KMS-11 (cell line): Measurements from ENCODE around the gene CRYGD.
"Not testable (repeated sequence)": the region's sequence is repeated elsewhere in the genome, so short reads cannot be mapped to it uniquely, and the experiment has no call there.

Source experiments
- H2AFZ ChIP-seq: fragments of 200-600 bp; sonication (generic); 2 replicates; pipeline ENCODE4 v1.6.1; 2016; ENCODE audit warnings: antibody characterized with exemption, mixed run types, low read depth
- H3K27ac ChIP-seq: fragments of 200-600 bp; sonication (generic); 2 replicates; pipeline ENCODE4 v1.6.1; 2016; ENCODE audit warnings: mild to moderate bottlenecking, mixed run types
- H3K27me3 ChIP-seq: fragments of 200-600 bp; sonication (generic); 2 replicates; pipeline ENCODE4 v1.6.1; 2017; ENCODE audit warnings: mild to moderate bottlenecking, low read depth, mixed run types, moderate library complexity; ENCODE audit not compliant: insufficient read depth
- H3K36me3 ChIP-seq: fragments of 200-600 bp; sonication (generic); 2 replicates; pipeline ENCODE4 v1.6.1; 2017; ENCODE audit warnings: mild to moderate bottlenecking, mixed run types; ENCODE audit not compliant: insufficient read depth
- H3K4me1 ChIP-seq: fragments of 200-600 bp; sonication (generic); 2 replicates; pipeline ENCODE4 v1.6.1; 2016; ENCODE audit warnings: mild to moderate bottlenecking, low read depth, mixed run types; ENCODE audit not compliant: poor library complexity, severe bottlenecking
- H3K4me2 ChIP-seq: fragments of 200-600 bp; sonication (generic); 2 replicates; pipeline ENCODE4 v1.7.0; 2016; ENCODE audit warnings: mild to moderate bottlenecking, mixed run types
- H3K4me3 ChIP-seq: fragments of 200-600 bp; sonication (generic); IDR thresholded peaks from 2 replicates; pipeline ENCODE4 v1.6.1; 2017; ENCODE audit warnings: low read depth, low read length, mixed read lengths; ENCODE audit not compliant: insufficient read depth
- H3K79me2 ChIP-seq: fragments of 200-600 bp; sonication (generic); 2 replicates; pipeline ENCODE4 v1.6.1; 2016; ENCODE audit warnings: low read depth, mixed run types; ENCODE audit not compliant: insufficient read depth
- H3K9ac ChIP-seq: fragments of 200-600 bp; sonication (generic); 2 replicates; pipeline ENCODE4 v1.6.1; 2016; ENCODE audit warnings: mild to moderate bottlenecking, mixed run types
- H4K20me1 ChIP-seq: fragments of 200-600 bp; sonication (generic); 2 replicates; pipeline ENCODE4 v1.6.1; 2016; ENCODE audit warnings: mild to moderate bottlenecking, mixed run types; ENCODE audit not compliant: insufficient read depth
- TF ChIP-seq, protein P1 (sequence below): fragments of 200-600 bp; sonication (generic); conservative IDR thresholded peaks from 2 replicates; pipeline ENCODE4 v1.6.1; 2017; ENCODE audit warnings: low read depth, mild to moderate bottlenecking, antibody characterized with exemption, low read length, moderate library complexity, mixed read lengths

CRYGD gene

GRCh38 chr2:208103616-208104015 lies 20.7 kb downstream of the CRYGD start:
- no peak overlapping the region for H3K9ac ChIP-seq
- no peaks in the 10 kb centered on the region for H4K20me1 ChIP-seq
- no peak overlapping the region for H2AFZ ChIP-seq
- no peaks in the 10 kb centered on the region for H3K4me1 ChIP-seq
- H3K36me3 ChIP-seq: no peaks in the 10 kb centered on the region
- no peak overlapping the region for H3K27ac ChIP-seq
- TF ChIP-seq, protein P1, sequence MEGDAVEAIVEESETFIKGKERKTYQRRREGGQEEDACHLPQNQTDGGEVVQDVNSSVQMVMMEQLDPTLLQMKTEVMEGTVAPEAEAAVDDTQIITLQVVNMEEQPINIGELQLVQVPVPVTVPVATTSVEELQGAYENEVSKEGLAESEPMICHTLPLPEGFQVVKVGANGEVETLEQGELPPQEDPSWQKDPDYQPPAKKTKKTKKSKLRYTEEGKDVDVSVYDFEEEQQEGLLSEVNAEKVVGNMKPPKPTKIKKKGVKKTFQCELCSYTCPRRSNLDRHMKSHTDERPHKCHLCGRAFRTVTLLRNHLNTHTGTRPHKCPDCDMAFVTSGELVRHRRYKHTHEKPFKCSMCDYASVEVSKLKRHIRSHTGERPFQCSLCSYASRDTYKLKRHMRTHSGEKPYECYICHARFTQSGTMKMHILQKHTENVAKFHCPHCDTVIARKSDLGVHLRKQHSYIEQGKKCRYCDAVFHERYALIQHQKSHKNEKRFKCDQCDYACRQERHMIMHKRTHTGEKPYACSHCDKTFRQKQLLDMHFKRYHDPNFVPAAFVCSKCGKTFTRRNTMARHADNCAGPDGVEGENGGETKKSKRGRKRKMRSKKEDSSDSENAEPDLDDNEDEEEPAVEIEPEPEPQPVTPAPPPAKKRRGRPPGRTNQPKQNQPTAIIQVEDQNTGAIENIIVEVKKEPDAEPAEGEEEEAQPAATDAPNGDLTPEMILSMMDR: no peak
- no peaks in the 10 kb centered on the region for H3K79me2 ChIP-seq
- no peak overlapping the region for H3K4me2 ChIP-seq
- no peaks in the 10 kb centered on the region for H3K27me3 ChIP-seq
- H3K4me3 ChIP-seq: no peak overlapping the region

- Histone ChIP-seq H3K4me3 (no peak overlapping the region), H3K79me2 (no peaks in the 10 kb centered on the region), H3K27me3 (no peaks in the 10 kb centered on the region), H3K4me1 (no peaks in the 10 kb centered on the region), H2AFZ (no peak overlapping the region), H3K9ac (no peak overlapping the region), H3K36me3 (no peaks in the 10 kb centered on the region), H3K27ac (no peak overlapping the region), H3K4me2 (no peak overlapping the region), H4K20me1 (no peaks in the 10 kb centered on the region)
- TF ChIP-seq, protein P1: no peak
Measured at GRCh38 chr2:208101716-208102631, 22.4 kb downstream of the CRYGD start.

- no peak overlapping the region for H3K27ac ChIP-seq
- no peaks in the 10 kb centered on the region for H3K4me1 ChIP-seq
- no peak overlapping the region for H3K4me2 ChIP-seq
- H4K20me1 ChIP-seq: no peaks in the 10 kb centered on the region
- H3K27me3 ChIP-seq: no peaks in the 10 kb centered on the region
- H3K4me3 ChIP-seq: no peak overlapping the region
- H3K79me2 ChIP-seq: no peaks in the 10 kb centered on the region
- H3K9ac ChIP-seq: no peak overlapping the region
- no peak overlapping the region for H2AFZ ChIP-seq
- TF ChIP-seq, protein P1: no peak
- no peaks in the 10 kb centered on the region for H3K36me3 ChIP-seq
Measured at GRCh38 chr2:208099682-208100470, 24.4 kb downstream of the CRYGD start.

GRCh38 chr2:208098701-208099100 lies 25.6 kb downstream of the CRYGD start:
- not testable (repeated sequence) for H3K4me2 ChIP-seq, H3K79me2 ChIP-seq, H3K27ac ChIP-seq, H3K4me3 ChIP-seq, H4K20me1 ChIP-seq, H3K4me1 ChIP-seq, H2AFZ ChIP-seq, H3K36me3 ChIP-seq, H3K27me3 ChIP-seq, H3K9ac ChIP-seq
